ENCODE measurements around the gene GRN.
"Not testable (repeated sequence)": the region's sequence is repeated elsewhere in the genome, so short reads cannot be mapped to it uniquely, and the experiment has no call there.

GRN gene

GRCh38 chr17:44321246-44322120 is 23.6 kb upstream of the GRN start:
- no peak for DNase-seq (ENCODE audit: low read depth in 2 of 2)

- no peak for DNase-seq (ENCODE audit: low read depth in 2 of 2)
Observed at GRCh38 chr17:44322236-44322895, 22.7 kb upstream of the GRN start.

- DNase-seq (ENCODE audit: low read depth in 2 of 2): no peak
Observed at GRCh38 chr17:44323359-44324091, 21.6 kb upstream of the GRN start.

- no peak for DNase-seq (ENCODE audit: low read depth in 2 of 2)
Observed at GRCh38 chr17:44324092-44324570, 21.0 kb upstream of the GRN start.

- DNase-seq (ENCODE audit: low read depth in 2 of 2): peak; percentile 84 to 93
Observed at GRCh38 chr17:44324571-44325275, 20.4 kb upstream of the GRN start, which contains the start of gene SLC25A39. SLC25A39 (minus strand) TSS chr17:44324823; CDS start chr17:44323562, 1,261 bp downstream.

GRCh38 chr17:44326861-44327444 is 18.1 kb upstream of the GRN start:
- peak; percentile 92 to 95 for DNase-seq (ENCODE audit: low read depth in 2 of 2)

- no peak for DNase-seq (ENCODE audit: low read depth in 2 of 2)
Observed at GRCh38 chr17:44327715-44328449, 17.2 kb upstream of the GRN start.

GRCh38 chr17:44329516-44329915 is 15.6 kb upstream of the GRN start:
- DNase-seq (ENCODE audit: low read depth in 2 of 2): not testable (repeated sequence)

GRCh38 chr17:44330263-44330662 is 14.8 kb upstream of the GRN start:
- not testable (repeated sequence) for DNase-seq (ENCODE audit: low read depth in 2 of 2)

- peak; percentile 30 to 53 for DNase-seq (ENCODE audit: low read depth in 2 of 2)
Observed at GRCh38 chr17:44331249-44331760, 13.8 kb upstream of the GRN start.

GRCh38 chr17:44333371-44333770 is 11.7 kb upstream of the GRN start:
- DNase-seq (ENCODE audit: low read depth in 2 of 2): no peak

- DNase-seq (ENCODE audit: low read depth in 2 of 2): no peak
Observed at GRCh38 chr17:44334315-44334714, 10.8 kb upstream of the GRN start.

GRCh38 chr17:44334727-44335126 is 10.4 kb upstream of the GRN start:
- no peak for DNase-seq (ENCODE audit: low read depth in 2 of 2)

- DNase-seq (ENCODE audit: low read depth in 2 of 2): no peak
Observed at GRCh38 chr17:44335564-44335963, 9.5 kb upstream of the GRN start.

GRCh38 chr17:44335968-44336367 is 9.1 kb upstream of the GRN start:
- no peak for DNase-seq (ENCODE audit: low read depth in 2 of 2)

- no peak for DNase-seq (ENCODE audit: low read depth in 2 of 2)
Observed at GRCh38 chr17:44338702-44339101, 6.4 kb upstream of the GRN start.

- not testable (repeated sequence) for DNase-seq (ENCODE audit: low read depth in 2 of 2)
Observed at GRCh38 chr17:44340553-44340952, 4.5 kb upstream of the GRN start.

GRCh38 chr17:44343510-44344209 is 1.4 kb upstream of the GRN start:
- no peak for DNase-seq (ENCODE audit: low read depth in 2 of 2)

- DNase-seq (ENCODE audit: low read depth in 2 of 2): peak; percentile 22 to 26
Observed at GRCh38 chr17:44345454-44346026, 438 bp downstream of the GRN start.
